HG03432 (cell line): ENCODE data around the gene HOXB7.

Experiments
- ATAC-seq: cut with Tn5 transposase; IDR thresholded peaks from one replicate; pipeline ENCODE4 v1.9.1; 2021; ENCODE audit warnings: mild to moderate bottlenecking, moderate library complexity; ENCODE audit not compliant: unreplicated experiment

Gene HOXB7

GRCh38 chr17:48637323-48638260 lies 26.8 kb upstream of the HOXB7 start:
- no peak for ATAC-seq

- ATAC-seq = no peak
Observed at GRCh38 chr17:48636177-48637018, 25.6 kb upstream of the HOXB7 start.

- no peak for ATAC-seq
Observed at GRCh38 chr17:48634493-48635208, 23.8 kb upstream of the HOXB7 start.

- no peak for ATAC-seq
Observed at GRCh38 chr17:48633266-48633677, 22.5 kb upstream of the HOXB7 start.

- ATAC-seq = no peak
Observed at GRCh38 chr17:48632579-48633265, 21.9 kb upstream of the HOXB7 start.

GRCh38 chr17:48631693-48632578 lies 21.1 kb upstream of the HOXB7 start:
- ATAC-seq = no peak

- no peak for ATAC-seq
Observed at GRCh38 chr17:48630925-48631692, 20.3 kb upstream of the HOXB7 start.

- ATAC-seq = no peak
Observed at GRCh38 chr17:48630009-48630924, 19.4 kb upstream of the HOXB7 start.

- ATAC-seq = no peak
Observed at GRCh38 chr17:48629411-48629759, 18.6 kb upstream of the HOXB7 start.

GRCh38 chr17:48628649-48629410 lies 18.0 kb upstream of the HOXB7 start:
- ATAC-seq = no peak

GRCh38 chr17:48627623-48628521 lies 17.1 kb upstream of the HOXB7 start:
- no peak for ATAC-seq

GRCh38 chr17:48627118-48627597 lies 16.3 kb upstream of the HOXB7 start:
- ATAC-seq = no peak

GRCh38 chr17:48626245-48627117 lies 15.7 kb upstream of the HOXB7 start, which contains the start of gene HOXB9:
Gene HOXB9, minus strand, starts transcription at chr17:48626358. Its CDS starts 89 bp downstream, at chr17:48626269.
- no peak for ATAC-seq

- ATAC-seq = no peak
Observed at GRCh38 chr17:48625495-48626244, 14.9 kb upstream of the HOXB7 start.
